ENCODE measurements around the gene TSPAN5. TPM values are rescaled to one million over a fixed set of nuclear protein-coding genes. Genes with fewer than 3 reads are reported as not detected.
"Not testable (repeated sequence)": the region's sequence is repeated elsewhere in the genome, so short reads cannot be mapped to it uniquely, and the experiment has no call there.

The TSPAN5 gene
- 1.6 and 2.7 TPM in 2 replicates for total RNA-seq

- TF ChIP-seq CTCF (IDR thresholded peaks at IDR 0.05) = no peak
- Mint-ChIP-seq H3K4me3 (peak within 1 kb of the TSS; percentile 92), H3K36me3 (ENCODE audit: low read depth) (no peaks in the 10 kb centered on the region), H3K27ac (peak within 1 kb of the TSS; percentile 68), H3K4me1 (peaks cover 51% of the 10 kb centered on the region), H3K9me3 (no peaks in the 10 kb centered on the region), H3K27me3 (peaks cover 7% of the 10 kb centered on the region)
- ATAC-seq (ENCODE audit: low read depth) (peak; percentile 86), DNase-seq (peak; percentile 78)
- POLR2A ChIA-PET = interaction anchor here (0.8 to 1.8 kb wide), 6 partner anchors 17 to 455 kb away, joined by 3 to 12 read pairs (median 6); partner anchors contain the start of genes EIF4E, METAP1 and RAP1GDS1
- intact Hi-C loops (cut with micrococcal nuclease) = loop anchor here (2.0 to 5.0 kb wide), 2 partner anchors 430 to 456 kb away; partner anchors contain the start of gene ADH5
- CTCF ChIA-PET = interaction anchor here (0.8 to 1.0 kb wide), 2 partner anchors 11 to 272 kb away, joined by 3 to 4 read pairs; no protein-coding TSS in a partner anchor
These were observed at the start of gene TSPAN5 for GRCh38 chr4:98658287-98659105. TSS of gene TSPAN5 (minus strand) at chr4:98658611.

- Mint-ChIP-seq H3K9me3 (peaks cover 11% of the 10 kb centered on the region), H3K36me3 (ENCODE audit: low read depth) (no peaks in the 10 kb centered on the region), H3K27ac (no peak overlapping the region), H3K4me1 (no peaks in the 10 kb centered on the region), H3K27me3 (peaks cover 3% of the 10 kb centered on the region), H3K4me3 (no peak overlapping the region)
- ChIA-PET CTCF (no interaction called here), POLR2A (no interaction called here)
- ATAC-seq (ENCODE audit: low read depth) = no peak
- TF ChIP-seq CTCF (IDR thresholded peaks at IDR 0.05) = no peak
- DNase-seq = no peak
- intact Hi-C loops (cut with micrococcal nuclease) = no loop called here
These were observed 48.5 kb upstream of the TSPAN5 start for GRCh38 chr4:98706935-98707334.

- Mint-ChIP-seq H3K27me3 (peaks cover 3% of the 10 kb centered on the region), H3K9me3 (peaks cover 11% of the 10 kb centered on the region), H3K27ac (no peak overlapping the region), H3K4me3 (no peak overlapping the region), H3K36me3 (ENCODE audit: low read depth) (no peaks in the 10 kb centered on the region), H3K4me1 (no peaks in the 10 kb centered on the region)
- no peak for ATAC-seq (ENCODE audit: low read depth)
- intact Hi-C loops (cut with micrococcal nuclease) = no loop called here
- POLR2A ChIA-PET = no interaction called here
- no peak for TF ChIP-seq CTCF (IDR thresholded peaks at IDR 0.05)
- DNase-seq = no peak
- CTCF ChIA-PET = no interaction called here
These were observed 47.9 kb upstream of the TSPAN5 start for GRCh38 chr4:98706200-98706813.

GRCh38 chr4:98705586-98705985 lies 47.2 kb upstream of the TSPAN5 start:
- DNase-seq; ATAC-seq (ENCODE audit: low read depth); H3K27me3 Mint-ChIP-seq; H3K4me1 Mint-ChIP-seq; POLR2A ChIA-PET; H3K27ac Mint-ChIP-seq; H3K36me3 Mint-ChIP-seq (ENCODE audit: low read depth); intact Hi-C loops (cut with micrococcal nuclease); H3K4me3 Mint-ChIP-seq: not testable (repeated sequence)
- H3K9me3 Mint-ChIP-seq = peaks cover 11% of the 10 kb centered on the region
- CTCF ChIA-PET = interaction anchor here (0.8 kb wide), 1 partner anchor 13 kb away, joined by 3 read pairs; no protein-coding TSS in a partner anchor

GRCh38 chr4:98700656-98701055 lies 42.2 kb upstream of the TSPAN5 start:
- Mint-ChIP-seq H3K27ac (no peak overlapping the region), H3K4me3 (no peak overlapping the region), H3K9me3 (peaks cover 6% of the 10 kb centered on the region), H3K4me1 (no peaks in the 10 kb centered on the region), H3K36me3 (ENCODE audit: low read depth) (no peaks in the 10 kb centered on the region), H3K27me3 (no peaks in the 10 kb centered on the region)
- intact Hi-C loops (cut with micrococcal nuclease) = no loop called here
- ChIA-PET POLR2A (interaction anchor here (0.5 kb wide), 1 partner anchor 9 kb away, joined by 11 read pairs; no protein-coding TSS in a partner anchor), CTCF (no interaction called here)
- ATAC-seq (ENCODE audit: low read depth) (no peak), DNase-seq (no peak)
- no peak for TF ChIP-seq CTCF (IDR thresholded peaks at IDR 0.05)
